Renal pelvis (tissue), 4 donors: ENCODE data around the gene TERB1. TPM values are rescaled to one million over a fixed set of nuclear protein-coding genes. Genes with fewer than 3 reads are reported as not detected.
A peak's percentile ranks its signal among the peaks of the same experiment; 100 is the strongest.

Experiments used
- DNase-seq: peaks from one replicate; pipeline ENCODE4 v3.0.0-alpha.2; 2013
- polyA plus RNA-seq, 3 donors: library from polyadenylated mRNA; unstranded; fragments of 120-200 nt; gene quantifications; one replicate each; pipeline ENCODE4 v1.2.1, GENCODE V29; 2013; ENCODE audit not compliant: insufficient read length in 3 of 3

The TERB1 gene
- polyA plus RNA-seq, 3 donors = 0.18 TPM; not detected in 2

GRCh38 chr16:66746048-66746447 is 55.3 kb downstream of the TERB1 start:
- DNase-seq = no peak

- DNase-seq = no peak
Measured at GRCh38 chr16:66741950-66742808, 59.2 kb downstream of the TERB1 start.

- peak; percentile 54 for DNase-seq
Measured at GRCh38 chr16:66741169-66741900, 60.0 kb downstream of the TERB1 start.

- DNase-seq = no peak
Measured at GRCh38 chr16:66740533-66740932, 60.9 kb downstream of the TERB1 start.

- DNase-seq = no peak
Measured at GRCh38 chr16:66740010-66740409, 61.4 kb downstream of the TERB1 start.

- no peak for DNase-seq
Measured at GRCh38 chr16:66735891-66736290, 65.5 kb downstream of the TERB1 start.

GRCh38 chr16:66731101-66731500 is 70.3 kb downstream of the TERB1 start:
- no peak for DNase-seq

- no peak for DNase-seq
Measured at GRCh38 chr16:66728804-66729203, 72.6 kb downstream of the TERB1 start.

GRCh38 chr16:66728117-66728787 is 73.1 kb downstream of the TERB1 start:
- DNase-seq = no peak

- DNase-seq = no peak
Measured at GRCh38 chr16:66720766-66721165, 80.6 kb downstream of the TERB1 start.

GRCh38 chr16:66719246-66719645 is 82.1 kb downstream of the TERB1 start:
- DNase-seq = no peak

- no peak for DNase-seq
Measured at GRCh38 chr16:66717776-66718175, 83.6 kb downstream of the TERB1 start.

- no peak for DNase-seq
Measured at GRCh38 chr16:66717112-66717675, 84.2 kb downstream of the TERB1 start.

- DNase-seq = no peak
Measured at GRCh38 chr16:66714654-66715307, 86.6 kb downstream of the TERB1 start.

GRCh38 chr16:66714062-66714461 is 87.3 kb downstream of the TERB1 start:
- no peak for DNase-seq

- DNase-seq = no peak
Measured at GRCh38 chr16:66713076-66713475, 88.3 kb downstream of the TERB1 start.

GRCh38 chr16:66712512-66712911 is 88.9 kb downstream of the TERB1 start:
- DNase-seq = no peak

GRCh38 chr16:66711581-66711980 is 89.8 kb downstream of the TERB1 start:
- DNase-seq = no peak

- DNase-seq = no peak
Measured at GRCh38 chr16:66706506-66706880, 94.9 kb downstream of the TERB1 start.

GRCh38 chr16:66705790-66706505 is 95.4 kb downstream of the TERB1 start:
- DNase-seq = peak; percentile 38
